A673 (cell line): Measurements from ENCODE around the gene CCNY.

Source experiments
- EZH2 ChIP-seq: fragments of 200-600 bp; sonication (generic); IDR thresholded peaks from 2 replicates; pipeline ENCODE4 v1.6.1; 2017; ENCODE audit warnings: borderline replicate concordance, low read depth, mild to moderate bottlenecking, mixed read lengths, antibody characterized with exemption, low read length; ENCODE audit not compliant: poor library complexity, severe bottlenecking
- TF ChIP-seq, protein P1 (sequence below): fragments of 300-800, 200-600 bp; sonication (generic); conservative IDR thresholded peaks from 2 replicates; pipeline ENCODE4 v1.5.1; 2017; ENCODE audit warnings: low read depth, mild to moderate bottlenecking, antibody characterized with exemption, low read length, moderate library complexity, mixed read lengths

DNA sequence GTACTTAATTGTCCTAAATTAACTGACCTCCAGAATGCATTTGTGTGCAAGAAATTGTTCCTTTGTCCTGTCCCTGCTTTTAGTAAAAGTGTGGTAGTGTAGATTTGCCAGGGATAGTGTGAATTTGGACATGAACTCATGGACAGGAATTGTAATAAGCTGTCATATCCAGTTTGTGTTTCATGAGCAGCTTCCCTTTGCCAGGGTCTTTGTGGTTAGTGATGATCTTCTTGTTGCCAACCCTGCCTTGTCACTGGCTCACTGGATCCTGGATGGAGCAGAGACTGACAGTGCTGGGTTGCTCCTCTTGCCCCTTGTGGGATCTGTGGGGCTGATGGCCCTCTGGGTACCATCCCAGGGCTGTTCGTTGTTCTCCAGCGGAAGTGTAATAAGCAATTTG is 110.1 kb downstream of the CCNY start:
- TF ChIP-seq, protein P1, sequence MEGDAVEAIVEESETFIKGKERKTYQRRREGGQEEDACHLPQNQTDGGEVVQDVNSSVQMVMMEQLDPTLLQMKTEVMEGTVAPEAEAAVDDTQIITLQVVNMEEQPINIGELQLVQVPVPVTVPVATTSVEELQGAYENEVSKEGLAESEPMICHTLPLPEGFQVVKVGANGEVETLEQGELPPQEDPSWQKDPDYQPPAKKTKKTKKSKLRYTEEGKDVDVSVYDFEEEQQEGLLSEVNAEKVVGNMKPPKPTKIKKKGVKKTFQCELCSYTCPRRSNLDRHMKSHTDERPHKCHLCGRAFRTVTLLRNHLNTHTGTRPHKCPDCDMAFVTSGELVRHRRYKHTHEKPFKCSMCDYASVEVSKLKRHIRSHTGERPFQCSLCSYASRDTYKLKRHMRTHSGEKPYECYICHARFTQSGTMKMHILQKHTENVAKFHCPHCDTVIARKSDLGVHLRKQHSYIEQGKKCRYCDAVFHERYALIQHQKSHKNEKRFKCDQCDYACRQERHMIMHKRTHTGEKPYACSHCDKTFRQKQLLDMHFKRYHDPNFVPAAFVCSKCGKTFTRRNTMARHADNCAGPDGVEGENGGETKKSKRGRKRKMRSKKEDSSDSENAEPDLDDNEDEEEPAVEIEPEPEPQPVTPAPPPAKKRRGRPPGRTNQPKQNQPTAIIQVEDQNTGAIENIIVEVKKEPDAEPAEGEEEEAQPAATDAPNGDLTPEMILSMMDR: no peak
- no peak for TF ChIP-seq EZH2
